Mesendoderm (in vitro differentiated cells): ENCODE data around the gene NEK10. TPM values are rescaled to one million over a fixed set of nuclear protein-coding genes. Genes with fewer than 3 reads are reported as not detected.
"Not testable (repeated sequence)": the region's sequence is repeated elsewhere in the genome, so short reads cannot be mapped to it uniquely, and the experiment has no call there.

Source experiments
- DNase-seq: peaks from one replicate; pipeline ENCODE4 v3.0.0; 2013
- H2AK5ac ChIP-seq: 2 replicates; pipeline ENCODE4 v1.6.1; 2013; ENCODE audit warnings: low read length, inconsistent platforms
- H2BK120ac ChIP-seq: 2 replicates; pipeline ENCODE4 v1.6.1; 2013; ENCODE audit warnings: low read depth, mild to moderate bottlenecking, low read length, moderate library complexity, mixed read lengths
- H2BK15ac ChIP-seq: replicated peaks from 2 replicates; pipeline ENCODE4 v1.6.1; 2013; ENCODE audit warnings: low read depth, mild to moderate bottlenecking, moderate library complexity
- H2BK5ac ChIP-seq: 2 replicates; pipeline ENCODE4 v1.6.1; 2013; ENCODE audit warnings: low read length, inconsistent platforms
- H3K18ac ChIP-seq: 2 replicates; pipeline ENCODE4 v1.6.1; 2013; ENCODE audit warnings: mild to moderate bottlenecking, low read length, mixed read lengths
- H3K23ac ChIP-seq: one replicate; pipeline ENCODE4 v1.6.1; 2013; ENCODE audit warnings: low read length
- H3K27ac ChIP-seq: 2 replicates; pipeline ENCODE4 v1.5.1; 2013; ENCODE audit warnings: low read depth, mild to moderate bottlenecking, inconsistent platforms, low read length, moderate library complexity
- H3K27me3 ChIP-seq: 2 replicates; pipeline ENCODE4 v1.6.1; 2013; ENCODE audit warnings: low read length, control low read depth, mild to moderate bottlenecking, inconsistent platforms; ENCODE audit not compliant: insufficient read depth, poor library complexity
- H3K36me3 ChIP-seq: 2 replicates; pipeline ENCODE4 v1.6.1; 2013; ENCODE audit warnings: low read length, inconsistent platforms; ENCODE audit not compliant: control insufficient read depth, insufficient read depth
- H3K4ac ChIP-seq: one replicate; pipeline ENCODE4 v1.6.1; 2013; ENCODE audit warnings: low read depth, mild to moderate bottlenecking, low read length, moderate library complexity
- H3K4me1 ChIP-seq: 2 replicates; pipeline ENCODE4 v1.6.1; 2013; ENCODE audit warnings: low read depth, low read length, inconsistent platforms; ENCODE audit not compliant: control insufficient read depth
- H3K4me2 ChIP-seq: 2 replicates; pipeline ENCODE4 v1.6.1; 2013; ENCODE audit warnings: low read length
- H3K4me3 ChIP-seq: 2 replicates; pipeline ENCODE4 v1.5.1; 2013; ENCODE audit warnings: mild to moderate bottlenecking, low read length
- H3K56ac ChIP-seq: one replicate; pipeline ENCODE4 v1.6.1; 2013; ENCODE audit warnings: low read length
- H3K79me1 ChIP-seq: 2 replicates; pipeline ENCODE4 v1.6.1; 2013; ENCODE audit warnings: low read length, inconsistent platforms
- H3K79me2 ChIP-seq: 2 replicates; pipeline ENCODE4 v1.6.1; 2013; ENCODE audit warnings: mild to moderate bottlenecking, low read length; ENCODE audit not compliant: control insufficient read depth, insufficient read depth
- H3K9ac ChIP-seq: 2 replicates; pipeline ENCODE4 v1.6.1; 2013; ENCODE audit warnings: low read length, inconsistent platforms
- H4K5ac ChIP-seq: one replicate; pipeline ENCODE4 v1.6.1; 2013; ENCODE audit warnings: low read length
- H4K8ac ChIP-seq: one replicate; pipeline ENCODE4 v1.6.1; 2013; ENCODE audit warnings: low read depth, mild to moderate bottlenecking, control low read depth, low read length, moderate library complexity
- WGBS: extraction: QIAGEN DNeasy Blood & Tissue Kit; methylation state at CpG from one replicate; pipeline ENCODE4 v1.1.7; 2013; ENCODE audit warnings: low lambda C conversion rate, missing lambda C conversion rate; ENCODE audit not compliant: insufficient coverage; ENCODE audit errors: extremely low coverage; 5-methylcytosine and 5-hydroxymethylcytosine counted together
- polyA plus RNA-seq, 2 experiments: library from polyadenylated mRNA; stranded (reverse); fragments of 200-250 nt; gene quantifications; one replicate each; pipeline ENCODE4 v1.2.3, GENCODE V29; 2013

NEK10 gene, protein sequence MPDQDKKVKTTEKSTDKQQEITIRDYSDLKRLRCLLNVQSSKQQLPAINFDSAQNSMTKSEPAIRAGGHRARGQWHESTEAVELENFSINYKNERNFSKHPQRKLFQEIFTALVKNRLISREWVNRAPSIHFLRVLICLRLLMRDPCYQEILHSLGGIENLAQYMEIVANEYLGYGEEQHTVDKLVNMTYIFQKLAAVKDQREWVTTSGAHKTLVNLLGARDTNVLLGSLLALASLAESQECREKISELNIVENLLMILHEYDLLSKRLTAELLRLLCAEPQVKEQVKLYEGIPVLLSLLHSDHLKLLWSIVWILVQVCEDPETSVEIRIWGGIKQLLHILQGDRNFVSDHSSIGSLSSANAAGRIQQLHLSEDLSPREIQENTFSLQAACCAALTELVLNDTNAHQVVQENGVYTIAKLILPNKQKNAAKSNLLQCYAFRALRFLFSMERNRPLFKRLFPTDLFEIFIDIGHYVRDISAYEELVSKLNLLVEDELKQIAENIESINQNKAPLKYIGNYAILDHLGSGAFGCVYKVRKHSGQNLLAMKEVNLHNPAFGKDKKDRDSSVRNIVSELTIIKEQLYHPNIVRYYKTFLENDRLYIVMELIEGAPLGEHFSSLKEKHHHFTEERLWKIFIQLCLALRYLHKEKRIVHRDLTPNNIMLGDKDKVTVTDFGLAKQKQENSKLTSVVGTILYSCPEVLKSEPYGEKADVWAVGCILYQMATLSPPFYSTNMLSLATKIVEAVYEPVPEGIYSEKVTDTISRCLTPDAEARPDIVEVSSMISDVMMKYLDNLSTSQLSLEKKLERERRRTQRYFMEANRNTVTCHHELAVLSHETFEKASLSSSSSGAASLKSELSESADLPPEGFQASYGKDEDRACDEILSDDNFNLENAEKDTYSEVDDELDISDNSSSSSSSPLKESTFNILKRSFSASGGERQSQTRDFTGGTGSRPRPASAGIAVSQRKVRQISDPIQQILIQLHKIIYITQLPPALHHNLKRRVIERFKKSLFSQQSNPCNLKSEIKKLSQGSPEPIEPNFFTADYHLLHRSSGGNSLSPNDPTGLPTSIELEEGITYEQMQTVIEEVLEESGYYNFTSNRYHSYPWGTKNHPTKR
- polyA plus RNA-seq (2013, experiment 1 of 2), result 0.21 TPM
- 0.36 TPM for polyA plus RNA-seq (2013, experiment 2 of 2)

DNA sequence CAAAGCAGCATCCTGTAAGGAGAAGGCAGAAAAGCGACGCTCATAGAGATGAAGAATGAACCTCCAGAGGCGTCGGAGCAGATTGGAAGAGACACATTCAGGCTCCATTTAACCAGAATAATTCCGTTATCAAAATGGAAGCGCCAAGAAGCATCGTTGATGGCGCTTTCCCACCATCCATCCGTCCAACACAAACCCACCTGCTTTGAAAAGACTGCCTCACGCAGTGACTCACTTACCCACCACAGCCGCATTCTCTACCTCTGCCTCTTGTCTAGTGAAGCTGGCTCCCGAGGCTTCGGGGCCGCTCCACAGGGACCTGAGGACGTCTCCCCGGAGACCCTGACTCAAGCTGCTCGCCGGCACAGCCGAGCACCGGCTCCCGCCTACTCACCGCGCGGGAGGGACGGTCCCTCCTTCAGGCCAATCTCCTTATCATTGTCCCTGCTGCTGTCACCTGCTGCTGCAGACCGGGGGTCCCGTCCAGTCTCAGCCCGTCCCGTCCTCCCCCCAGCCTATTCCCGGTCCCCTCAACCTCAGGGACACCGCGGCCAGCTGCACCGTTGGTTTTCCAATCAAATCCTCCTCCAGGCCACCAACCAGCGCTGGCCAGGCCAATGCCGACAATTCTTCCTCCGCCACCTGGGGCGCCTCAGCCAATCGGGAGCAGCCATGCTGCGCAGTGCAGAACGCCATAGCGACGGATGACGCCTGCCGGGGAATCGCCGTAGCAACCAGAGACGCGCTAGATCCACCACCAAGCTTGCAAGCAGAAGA lies at the start of gene NEK10:
NEK10 (minus strand) TSS at position 553 of the 777 bp plus-strand sequence. CDS start 16,501 bp downstream, outside the sequence.
- H3K79me2 ChIP-seq, result no peaks in the 10 kb centered on the region
- H2BK15ac ChIP-seq, result no peak within 1 kb of the TSS
- H2AK5ac ChIP-seq, result no peak within 1 kb of the TSS
- H3K4me2 ChIP-seq, result peak within 1 kb of the TSS; percentile 98
- peak within 1 kb of the TSS; percentile 81 for H3K56ac ChIP-seq
- H3K79me1 ChIP-seq, result no peaks in the 10 kb centered on the region
- peak; percentile 97 for DNase-seq
- H3K23ac ChIP-seq, result no peak within 1 kb of the TSS
- H4K8ac ChIP-seq, result no peak within 1 kb of the TSS
- H3K4me1 ChIP-seq, result no peaks in the 10 kb centered on the region
- H4K5ac ChIP-seq, result no peak within 1 kb of the TSS
- H3K18ac ChIP-seq, result no peak within 1 kb of the TSS
- H2BK120ac ChIP-seq, result no peak within 1 kb of the TSS
- no peaks in the 10 kb centered on the region for H3K27me3 ChIP-seq
- H3K36me3 ChIP-seq, result no peaks in the 10 kb centered on the region
- no CpG with 5 or more reads among the region's 48 CpGs for WGBS
- no peak within 1 kb of the TSS for H3K4ac ChIP-seq
- H3K27ac ChIP-seq, result no peak within 1 kb of the TSS
- peak within 1 kb of the TSS; percentile 77 for H3K4me3 ChIP-seq
- H2BK5ac ChIP-seq, result no peak within 1 kb of the TSS
- H3K9ac ChIP-seq, result peak within 1 kb of the TSS; percentile 65

DNA sequence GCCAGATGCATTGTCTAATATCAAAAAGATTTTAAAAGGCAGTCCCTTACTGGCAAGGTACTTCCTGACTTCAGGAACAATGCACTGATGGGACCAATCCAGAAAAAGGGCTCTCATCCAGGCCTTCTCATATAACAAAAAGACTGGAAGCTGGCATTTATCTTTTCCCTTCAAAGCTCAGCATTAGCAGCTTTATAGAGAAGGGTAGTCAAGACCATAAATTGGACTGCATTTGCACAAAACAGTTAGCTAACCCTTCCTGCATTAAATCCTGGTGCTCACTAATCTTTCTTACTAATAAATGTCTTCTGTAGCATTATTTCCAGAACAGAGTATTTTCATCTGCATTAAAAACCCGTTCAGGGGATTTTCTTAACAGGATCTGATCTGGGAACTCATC lies 46.0 kb upstream of the NEK10 start:
- no peak overlapping the region for H3K9ac ChIP-seq
- H3K4me1 ChIP-seq, result no peaks in the 10 kb centered on the region
- no CpG with 5 or more reads among the region's 1 CpG for WGBS
- peaks cover 2% of the 10 kb centered on the region for H3K79me1 ChIP-seq
- no peak for DNase-seq
- H2BK5ac ChIP-seq, result no peak overlapping the region
- no peak overlapping the region for H3K4me3 ChIP-seq
- no peak overlapping the region for H3K56ac ChIP-seq
- H3K36me3 ChIP-seq, result no peaks in the 10 kb centered on the region
- no peak overlapping the region for H3K23ac ChIP-seq
- H2BK120ac ChIP-seq, result no peak overlapping the region
- no peaks in the 10 kb centered on the region for H3K79me2 ChIP-seq
- no peak overlapping the region for H4K5ac ChIP-seq
- H4K8ac ChIP-seq, result no peak overlapping the region
- no peak overlapping the region for H3K4ac ChIP-seq
- H2BK15ac ChIP-seq, result no peak overlapping the region
- H2AK5ac ChIP-seq, result no peak overlapping the region
- H3K4me2 ChIP-seq, result no peak overlapping the region
- no peaks in the 10 kb centered on the region for H3K27me3 ChIP-seq
- H3K18ac ChIP-seq, result no peak overlapping the region
- no peak overlapping the region for H3K27ac ChIP-seq

DNA sequence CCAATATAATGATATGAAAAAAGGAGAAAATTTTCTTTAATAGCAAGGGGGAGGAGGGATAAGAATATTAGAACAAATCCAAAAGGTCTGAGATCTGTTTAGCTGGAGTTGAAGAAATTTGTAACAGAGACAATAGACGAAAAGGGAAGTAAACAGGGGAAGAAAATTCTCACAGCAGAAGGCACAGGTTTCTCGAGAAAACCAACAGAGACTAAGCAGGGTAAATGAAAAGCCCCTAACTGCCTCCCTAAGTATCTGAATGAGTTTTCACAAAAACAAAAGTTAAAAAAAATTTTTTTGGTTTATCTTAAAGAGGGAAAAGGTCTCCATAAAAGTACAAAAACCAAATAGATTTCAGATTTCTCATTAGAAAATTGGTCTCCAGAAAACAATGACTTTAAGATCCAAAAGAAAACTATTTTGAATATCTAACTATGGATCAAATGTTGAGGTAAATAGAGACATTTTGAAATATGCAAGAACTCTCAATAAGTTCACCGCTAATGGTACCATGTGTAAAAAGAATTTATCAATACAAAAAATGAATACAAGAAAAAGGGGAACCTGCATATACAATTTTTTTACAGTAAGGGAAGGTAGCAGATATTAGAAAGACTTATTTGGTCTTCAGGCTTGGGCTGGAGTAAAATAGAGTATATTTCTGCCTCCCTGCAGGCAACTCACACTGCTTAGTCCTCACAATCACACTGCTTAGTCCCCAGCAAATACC lies 23.9 kb upstream of the NEK10 start:
- Histone ChIP-seq H2BK120ac (no peak overlapping the region), H3K79me2 (no peaks in the 10 kb centered on the region), H3K18ac (no peak overlapping the region), H2BK15ac (no peak overlapping the region), H4K5ac (no peak overlapping the region), H3K4ac (no peak overlapping the region), H3K4me2 (no peak overlapping the region), H2BK5ac (no peak overlapping the region), H3K4me3 (no peak overlapping the region), H3K27ac (no peak overlapping the region), H3K4me1 (no peaks in the 10 kb centered on the region), H3K79me1 (no peaks in the 10 kb centered on the region), H3K9ac (no peak overlapping the region), H3K36me3 (no peaks in the 10 kb centered on the region), H3K23ac (no peak overlapping the region), H2AK5ac (no peak overlapping the region), H3K27me3 (no peaks in the 10 kb centered on the region), H3K56ac (no peak overlapping the region), H4K8ac (no peak overlapping the region)
- no CpG with 5 or more reads among the region's 3 CpGs for WGBS
- DNase-seq, result no peak

DNA sequence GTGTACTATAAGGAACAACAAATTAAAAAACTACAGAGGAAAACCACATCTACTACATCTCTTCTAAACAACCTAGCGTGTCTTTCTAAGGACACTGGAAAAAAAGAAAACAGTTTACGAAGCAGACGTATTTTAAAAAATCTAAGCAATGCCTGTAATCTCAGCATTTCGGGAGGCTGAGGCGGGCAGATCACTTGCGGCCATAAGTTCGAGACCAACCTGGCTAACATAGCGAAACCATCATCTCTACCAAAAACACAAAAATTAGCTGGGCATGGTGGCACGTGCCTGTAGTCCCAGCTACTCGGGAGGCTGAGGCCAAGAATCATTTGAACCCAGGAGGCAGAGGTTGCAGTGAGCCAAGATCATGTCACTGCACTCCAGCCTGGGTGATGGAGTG lies 23.2 kb upstream of the NEK10 start:
- H3K23ac ChIP-seq, H3K4me2 ChIP-seq, H2BK15ac ChIP-seq, H3K27me3 ChIP-seq, H3K4me1 ChIP-seq, H3K79me1 ChIP-seq, H3K79me2 ChIP-seq, H4K5ac ChIP-seq, H2BK5ac ChIP-seq, H4K8ac ChIP-seq, H3K27ac ChIP-seq, H3K4ac ChIP-seq, H3K36me3 ChIP-seq, H2BK120ac ChIP-seq, H3K9ac ChIP-seq, H2AK5ac ChIP-seq, H3K18ac ChIP-seq, DNase-seq, H3K4me3 ChIP-seq, H3K56ac ChIP-seq: not testable (repeated sequence)
- no CpG with 5 or more reads among the region's 10 CpGs for WGBS

DNA sequence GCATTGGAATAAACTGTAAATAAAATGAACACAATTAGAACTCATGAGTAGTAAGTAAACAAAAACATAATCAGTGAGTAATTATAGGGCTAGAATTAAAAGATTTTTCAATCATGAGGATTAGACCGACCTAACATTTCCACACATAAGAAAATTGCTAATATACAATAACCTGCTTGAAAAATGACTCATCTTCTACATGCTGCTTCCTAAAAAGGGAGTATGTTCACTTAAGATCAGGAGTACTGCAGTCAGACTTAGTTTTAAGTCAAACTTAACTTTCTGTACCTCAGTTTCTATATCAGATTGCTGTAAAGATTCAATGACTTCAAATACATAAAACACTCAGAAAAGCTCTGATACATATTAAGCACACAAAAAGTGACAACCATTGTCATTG lies 22.6 kb upstream of the NEK10 start:
- no peak overlapping the region for H3K9ac ChIP-seq
- H3K4me2 ChIP-seq, result no peak overlapping the region
- H4K5ac ChIP-seq, result no peak overlapping the region
- H3K27me3 ChIP-seq, result no peaks in the 10 kb centered on the region
- no peak overlapping the region for H4K8ac ChIP-seq
- no peak overlapping the region for H2BK120ac ChIP-seq
- H3K56ac ChIP-seq, result no peak overlapping the region
- no peak for DNase-seq
- H2AK5ac ChIP-seq, result no peak overlapping the region
- no peak overlapping the region for H3K27ac ChIP-seq
- H2BK5ac ChIP-seq, result no peak overlapping the region
- no peak overlapping the region for H3K23ac ChIP-seq
- WGBS, result no CpG with 5 or more reads among the region's 1 CpG
- no peak overlapping the region for H2BK15ac ChIP-seq
- no peak overlapping the region for H3K4me3 ChIP-seq
- H3K36me3 ChIP-seq, result no peaks in the 10 kb centered on the region
- H3K18ac ChIP-seq, result no peak overlapping the region
- no peaks in the 10 kb centered on the region for H3K4me1 ChIP-seq
- no peaks in the 10 kb centered on the region for H3K79me1 ChIP-seq
- H3K4ac ChIP-seq, result no peak overlapping the region
- no peaks in the 10 kb centered on the region for H3K79me2 ChIP-seq
